Measurements from ENCODE around the gene NAALADL2.
"Not testable (repeated sequence)": the region's sequence is repeated elsewhere in the genome, so short reads cannot be mapped to it uniquely, and the experiment has no call there.

Gene NAALADL2

GRCh38 chr3:175822766-175823491, 963.8 kb downstream of the NAALADL2 start:
- DNase-seq, result not testable (repeated sequence)

- DNase-seq, result not testable (repeated sequence)
Observed at GRCh38 chr3:175825016-175825580, 966.0 kb downstream of the NAALADL2 start.

- no peak for DNase-seq
Observed at GRCh38 chr3:175826759-175827158, 967.6 kb downstream of the NAALADL2 start.

- DNase-seq, result not testable (repeated sequence)
Observed at GRCh38 chr3:175829809-175830208, 970.7 kb downstream of the NAALADL2 start.

- not testable (repeated sequence) for DNase-seq
Observed at GRCh38 chr3:175835763-175836162, 976.6 kb downstream of the NAALADL2 start.

GRCh38 chr3:175836617-175837016, 977.5 kb downstream of the NAALADL2 start:
- no peak for DNase-seq

- no peak for DNase-seq
Observed at GRCh38 chr3:175837962-175838361, 978.8 kb downstream of the NAALADL2 start.

GRCh38 chr3:175839366-175840005, 980.4 kb downstream of the NAALADL2 start:
- no peak for DNase-seq

GRCh38 chr3:175851541-175851940, 992.4 kb downstream of the NAALADL2 start:
- no peak for DNase-seq

- no peak for DNase-seq
Observed at GRCh38 chr3:175852560-175852959, 993.4 kb downstream of the NAALADL2 start.

- no peak for DNase-seq
Observed at GRCh38 chr3:175857666-175858270, 998.6 kb downstream of the NAALADL2 start.

Data from NCI-H2171 treated with DMSO at 0.1 percent for 48 hours (cell line).